ENCODE measurements around the gene SYT3. TPM values are rescaled to one million over a fixed set of nuclear protein-coding genes. Genes with fewer than 3 reads are reported as not detected.

Gene SYT3
- total and polyA plus RNA-seq, 4 donors: not detected

GRCh38 chr19:50636317-50637085 is 3.2 kb downstream of the SYT3 start:
- no peak for TF ChIP-seq ZBTB33 (IDR thresholded peaks at IDR 0.05)
- no peak for TF ChIP-seq CTCF (IDR thresholded peaks at IDR 0.05; ENCODE audit: low read depth, low read length, missing input control)
- no peak for TF ChIP-seq REST (IDR thresholded peaks at IDR 0.05)
- TF ChIP-seq TAF1 (conservative IDR thresholded peaks at IDR 0.05): no peak
- TF ChIP-seq NR2F2 (IDR thresholded peaks at IDR 0.05): no peak
- no peak for TF ChIP-seq MAX (IDR thresholded peaks at IDR 0.05)

GRCh38 chr19:50633973-50634372 is 5.7 kb downstream of the SYT3 start:
- Histone ChIP-seq H3K27me3 (ENCODE audit: control insufficient read depth in 4 of 4, insufficient read depth in 4 of 4, low read length in 3 of 4) (peaks cover 0 to 5% (median 2%) of the 10 kb centered on the region in 4 donors), H3K9me3 (ENCODE audit: control insufficient read depth in 4 of 4, low read length in 3 of 4) (peaks cover 4 to 21% (median 13%) of the 10 kb centered on the region in 4 donors), H3K27ac (ENCODE audit: low read depth in 1 of 2, low read length in 2 of 2) (no peak overlapping the region), H3K4me3 (ENCODE audit: low read depth in 1 of 3, low read length in 3 of 3) (no peak overlapping the region), H3K36me3 (ENCODE audit: control insufficient read depth in 4 of 4, insufficient read depth in 3 of 4, low read depth in 1 of 4, low read length in 3 of 4) (no peaks in the 10 kb centered on the region), H3K4me1 (ENCODE audit: control insufficient read depth in 4 of 4, insufficient read depth in 4 of 4, low read length in 3 of 4) (no peaks in the 10 kb centered on the region), H3K9ac (ENCODE audit: low read depth in 1 of 2, low read length in 2 of 2) (no peak overlapping the region)
- TF ChIP-seq MAX (IDR thresholded peaks at IDR 0.05) (no peak), RXRA (IDR thresholded peaks at IDR 0.05) (no peak), TAF1 (conservative IDR thresholded peaks at IDR 0.05) (no peak), NR2F2 (IDR thresholded peaks at IDR 0.05) (no peak), GABPA (IDR thresholded peaks at IDR 0.05 in 1 of 2, conservative IDR thresholded peaks at IDR 0.05 in 1 of 2) (no peak), RAD21 (IDR thresholded peaks at IDR 0.05) (no peak), JUND (IDR thresholded peaks at IDR 0.05) (no peak), HNF4A (conservative IDR thresholded peaks at IDR 0.05) (no peak), CTCF (IDR thresholded peaks at IDR 0.05; ENCODE audit: low read depth, low read length, missing input control) (no peak), ZBTB33 (IDR thresholded peaks at IDR 0.05) (no peak), FOXA2 (IDR thresholded peaks at IDR 0.05) (no peak), FOXA1 (IDR thresholded peaks at IDR 0.05) (no peak)
- 90% methylated on average over 2 of the region's 2 CpGs for WGBS
- DNase-seq (ENCODE audit: low spot score): no peak

More at GRCh38 chr19:50636317-50637085, 3.2 kb downstream of the SYT3 start:
- 70% methylated on average over 5 of the region's 5 CpGs for WGBS
- Histone ChIP-seq H3K4me3 (ENCODE audit: low read depth in 1 of 3, low read length in 3 of 3) (no peak overlapping the region), H3K9me3 (ENCODE audit: control insufficient read depth in 4 of 4, low read length in 3 of 4) (peaks cover 4 to 21% (median 13%) of the 10 kb centered on the region in 4 donors), H3K9ac (ENCODE audit: low read depth in 1 of 2, low read length in 2 of 2) (no peak overlapping the region), H3K36me3 (ENCODE audit: control insufficient read depth in 4 of 4, insufficient read depth in 3 of 4, low read depth in 1 of 4, low read length in 3 of 4) (no peaks in the 10 kb centered on the region), H3K27me3 (ENCODE audit: control insufficient read depth in 4 of 4, insufficient read depth in 4 of 4, low read length in 3 of 4) (peaks cover 0 to 5% (median 2%) of the 10 kb centered on the region in 4 donors), H3K4me1 (ENCODE audit: control insufficient read depth in 4 of 4, insufficient read depth in 4 of 4, low read length in 3 of 4) (no peaks in the 10 kb centered on the region), H3K27ac (ENCODE audit: low read depth in 1 of 2, low read length in 2 of 2) (no peak overlapping the region)
- DNase-seq (ENCODE audit: low spot score): no peak
